GM23338 (cell line): ENCODE data around the gene COL6A3.

Experiments
- CREB1 ChIP-seq: fragments of 250-450 bp; sonication (Bioruptor Pico); IDR thresholded peaks from 2 replicates; pipeline ENCODE4 v1.5.0; 2020; ENCODE audit warnings: low read depth, mild to moderate bottlenecking, moderate library complexity
- EZH2 ChIP-seq: fragments of 200-600 bp; sonication (generic); IDR thresholded peaks from one replicate; pipeline ENCODE4 v1.8.0; 2017; ENCODE audit warnings: antibody characterized with exemption, mild to moderate bottlenecking, low read depth; ENCODE audit not compliant: unreplicated experiment
- EZH2phosphoT487 ChIP-seq: fragments of 200-600 bp; sonication (generic); IDR thresholded peaks from one replicate; pipeline ENCODE4 v1.8.1; 2018; ENCODE audit warnings: antibody characterized with exemption; ENCODE audit not compliant: unreplicated experiment
- JUNB ChIP-seq: IDR thresholded peaks from one replicate; pipeline ENCODE4 v1.6.1; 2016; ENCODE audit warnings: antibody characterized with exemption; ENCODE audit not compliant: unreplicated experiment
- POLR2AphosphoS5 ChIP-seq: IDR thresholded peaks from 2 replicates; pipeline ENCODE4 v1.6.1; 2016; ENCODE audit warnings: antibody characterized with exemption, low read depth
- TF ChIP-seq, protein P1 (sequence below), 2 experiments: fragments of 200-600 bp in 1 of 2; sonication (generic) in 1 of 2; conservative IDR thresholded peaks; 2 replicates each; pipeline versions ENCODE4 v1.5.1 to v1.6.1; 2016 to 2017; ENCODE audit warnings: antibody characterized with exemption in 2 of 2, low read depth in 2 of 2, mild to moderate bottlenecking in 2 of 2, moderate library complexity in 1 of 2
- TF ChIP-seq, protein P2 (sequence below): IDR thresholded peaks from one replicate; pipeline ENCODE4 v1.6.1; 2018; ENCODE audit warnings: antibody characterized with exemption; ENCODE audit not compliant: unreplicated experiment

DNA sequence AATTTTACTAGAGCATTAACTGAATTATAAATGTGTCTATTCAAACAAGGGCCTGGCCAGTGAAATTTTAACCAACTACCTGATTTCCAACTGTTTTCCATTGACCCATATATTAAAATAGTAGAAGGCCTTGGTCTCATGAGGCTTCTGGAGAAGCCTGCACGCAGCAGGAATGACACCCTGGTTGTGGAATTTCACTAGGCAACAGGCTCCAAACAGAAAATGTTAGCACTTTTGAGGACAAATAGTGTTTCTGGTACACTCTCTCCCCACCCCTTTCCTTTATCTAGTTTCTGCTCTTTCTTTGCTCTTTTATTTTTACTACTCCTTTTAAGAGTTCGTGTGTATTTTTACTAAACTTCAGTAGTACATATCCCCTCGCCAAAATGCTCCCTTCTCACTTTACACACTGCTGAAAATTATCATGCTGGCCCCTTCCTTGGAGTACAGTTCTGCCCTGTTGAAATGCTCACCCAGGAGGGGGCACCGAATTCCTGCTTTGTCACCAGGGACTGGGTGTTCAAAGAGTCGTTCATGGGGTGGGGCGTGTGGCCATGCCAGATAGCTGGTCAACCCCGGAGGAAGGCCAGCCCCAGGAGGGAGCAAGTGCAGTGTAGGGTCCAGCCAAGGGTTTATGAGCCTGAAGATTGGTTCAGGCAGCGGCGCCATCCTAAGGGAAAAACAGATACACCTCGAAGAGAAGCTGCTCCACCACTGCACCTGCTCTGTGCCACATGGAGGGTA lies 22.1 kb upstream of the COL6A3 start:
- TF ChIP-seq, protein P1, sequence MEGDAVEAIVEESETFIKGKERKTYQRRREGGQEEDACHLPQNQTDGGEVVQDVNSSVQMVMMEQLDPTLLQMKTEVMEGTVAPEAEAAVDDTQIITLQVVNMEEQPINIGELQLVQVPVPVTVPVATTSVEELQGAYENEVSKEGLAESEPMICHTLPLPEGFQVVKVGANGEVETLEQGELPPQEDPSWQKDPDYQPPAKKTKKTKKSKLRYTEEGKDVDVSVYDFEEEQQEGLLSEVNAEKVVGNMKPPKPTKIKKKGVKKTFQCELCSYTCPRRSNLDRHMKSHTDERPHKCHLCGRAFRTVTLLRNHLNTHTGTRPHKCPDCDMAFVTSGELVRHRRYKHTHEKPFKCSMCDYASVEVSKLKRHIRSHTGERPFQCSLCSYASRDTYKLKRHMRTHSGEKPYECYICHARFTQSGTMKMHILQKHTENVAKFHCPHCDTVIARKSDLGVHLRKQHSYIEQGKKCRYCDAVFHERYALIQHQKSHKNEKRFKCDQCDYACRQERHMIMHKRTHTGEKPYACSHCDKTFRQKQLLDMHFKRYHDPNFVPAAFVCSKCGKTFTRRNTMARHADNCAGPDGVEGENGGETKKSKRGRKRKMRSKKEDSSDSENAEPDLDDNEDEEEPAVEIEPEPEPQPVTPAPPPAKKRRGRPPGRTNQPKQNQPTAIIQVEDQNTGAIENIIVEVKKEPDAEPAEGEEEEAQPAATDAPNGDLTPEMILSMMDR (conservative IDR thresholded peaks at IDR 0.05; ENCODE audit: low read depth in 2 of 2), result no peak; a peak in 1 of 4 replicates
- TF ChIP-seq POLR2AphosphoS5, result no peak
- no peak for TF ChIP-seq EZH2
- TF ChIP-seq, protein P2, sequence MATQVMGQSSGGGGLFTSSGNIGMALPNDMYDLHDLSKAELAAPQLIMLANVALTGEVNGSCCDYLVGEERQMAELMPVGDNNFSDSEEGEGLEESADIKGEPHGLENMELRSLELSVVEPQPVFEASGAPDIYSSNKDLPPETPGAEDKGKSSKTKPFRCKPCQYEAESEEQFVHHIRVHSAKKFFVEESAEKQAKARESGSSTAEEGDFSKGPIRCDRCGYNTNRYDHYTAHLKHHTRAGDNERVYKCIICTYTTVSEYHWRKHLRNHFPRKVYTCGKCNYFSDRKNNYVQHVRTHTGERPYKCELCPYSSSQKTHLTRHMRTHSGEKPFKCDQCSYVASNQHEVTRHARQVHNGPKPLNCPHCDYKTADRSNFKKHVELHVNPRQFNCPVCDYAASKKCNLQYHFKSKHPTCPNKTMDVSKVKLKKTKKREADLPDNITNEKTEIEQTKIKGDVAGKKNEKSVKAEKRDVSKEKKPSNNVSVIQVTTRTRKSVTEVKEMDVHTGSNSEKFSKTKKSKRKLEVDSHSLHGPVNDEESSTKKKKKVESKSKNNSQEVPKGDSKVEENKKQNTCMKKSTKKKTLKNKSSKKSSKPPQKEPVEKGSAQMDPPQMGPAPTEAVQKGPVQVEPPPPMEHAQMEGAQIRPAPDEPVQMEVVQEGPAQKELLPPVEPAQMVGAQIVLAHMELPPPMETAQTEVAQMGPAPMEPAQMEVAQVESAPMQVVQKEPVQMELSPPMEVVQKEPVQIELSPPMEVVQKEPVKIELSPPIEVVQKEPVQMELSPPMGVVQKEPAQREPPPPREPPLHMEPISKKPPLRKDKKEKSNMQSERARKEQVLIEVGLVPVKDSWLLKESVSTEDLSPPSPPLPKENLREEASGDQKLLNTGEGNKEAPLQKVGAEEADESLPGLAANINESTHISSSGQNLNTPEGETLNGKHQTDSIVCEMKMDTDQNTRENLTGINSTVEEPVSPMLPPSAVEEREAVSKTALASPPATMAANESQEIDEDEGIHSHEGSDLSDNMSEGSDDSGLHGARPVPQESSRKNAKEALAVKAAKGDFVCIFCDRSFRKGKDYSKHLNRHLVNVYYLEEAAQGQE, result no peak
- no peak for TF ChIP-seq CREB1 (CRISPR knock-in tag)
- no peak for TF ChIP-seq JUNB
- no peak for TF ChIP-seq EZH2phosphoT487
